GM12878 (cell line): ENCODE measurements around the gene RYR2. TPM values are rescaled to one million over a fixed set of nuclear protein-coding genes. Genes with fewer than 3 reads are reported as not detected.

Source experiments
- ATAC-seq: fragments of 200-7000 bp; cut with Tn5 transposase; 3 replicates; pipeline ENCODE4 v1.9.1; 2020; ENCODE audit warnings: mild to moderate bottlenecking, moderate library complexity
- BruUV-seq: library from RNA; stranded (reverse); fragments of 400-500 nt; replicated peaks from 2 replicates; lab custom pipeline; 2021; lab: Mats Ljungman, UMichigan
- CTCF ChIA-PET: fragments of 300-600 bp; sonication (Branson Sonifier 250); formaldehyde crosslinking; extraction: SDS; loops from one replicate; lab custom pipeline; 2021; ENCODE audit warnings: inconsistent platforms; lab: Yijun Ruan, JAX
- POLR2A ChIA-PET: fragments of 350-600 bp; formaldehyde crosslinking; extraction: SDS; loops from one replicate; lab custom pipeline; 2021; ENCODE audit warnings: inconsistent platforms; lab: Charles Lee
- RAD21 ChIA-PET: fragments of 300-600 bp; sonication (Branson Sonifier 250); formaldehyde crosslinking; loops from one replicate; lab custom pipeline; 2023; ENCODE audit warnings: antibody characterized with exemption; ENCODE audit not compliant: unreplicated experiment; lab: Charles Lee
- SMC1A ChIA-PET: fragments of 300-600 bp; sonication (Branson Sonifier 250); formaldehyde crosslinking; loops from one replicate; lab custom pipeline; 2023; ENCODE audit not compliant: unreplicated experiment, uncharacterized antibody; lab: Charles Lee
- DNase-seq: peaks from one replicate; pipeline ENCODE4 v3.0.0-alpha.2; 2011; ENCODE audit warnings: low read depth, low spot score
- FAIRE-seq: peaks from 3 replicates; lab custom pipeline; 2011; peaks lifted over from hg19 to GRCh38; lab: Jason Lieb, UNC
- H2AFZ ChIP-seq: 2 replicates; pipeline ENCODE4 v1.6.0; 2011; ENCODE audit warnings: low read depth, low read length, control low read depth; ENCODE audit not compliant: control insufficient read depth
- H3K27ac ChIP-seq: 2 replicates; pipeline ENCODE4 v1.5.1; 2011; ENCODE audit warnings: control low read depth; ENCODE audit not compliant: control insufficient read depth, insufficient read depth
- H3K27me3 ChIP-seq, 2 experiments: replicated peaks in 1 of 2; 2 replicates each; pipeline versions ENCODE4 v1.6.0 to v1.6.1; 2011; ENCODE audit warnings: low read length in 1 of 2; ENCODE audit not compliant: control insufficient read depth in 2 of 2, insufficient read depth in 2 of 2
- H3K36me3 ChIP-seq, 2 experiments: 2 replicates each; pipeline ENCODE4 v1.5.1; 2011; ENCODE audit warnings: low read length in 1 of 2; ENCODE audit not compliant: control insufficient read depth in 2 of 2, insufficient read depth in 2 of 2
- H3K4me1 ChIP-seq: 2 replicates; pipeline ENCODE4 v1.6.1; 2011; ENCODE audit warnings: mild to moderate bottlenecking, low read length, moderate library complexity, mixed read lengths; ENCODE audit not compliant: control insufficient read depth, insufficient read depth
- H3K4me2 ChIP-seq: 2 replicates; pipeline ENCODE4 v1.6.0; 2011; ENCODE audit warnings: control low read depth; ENCODE audit not compliant: control insufficient read depth, insufficient read depth
- H3K4me3 ChIP-seq: fragments of 200-600 bp; sonication (generic); 2 replicates; pipeline ENCODE4 v1.5.1; 2016
- H3K79me2 ChIP-seq: 2 replicates; pipeline ENCODE4 v1.6.0; 2011; ENCODE audit warnings: low read length; ENCODE audit not compliant: control insufficient read depth, insufficient read depth
- H3K9ac ChIP-seq: 2 replicates; pipeline ENCODE4 v1.8.0; 2011; ENCODE audit warnings: low read length, control low read depth, mixed read lengths; ENCODE audit not compliant: control insufficient read depth, insufficient read depth
- H3K9me3 ChIP-seq: replicated peaks from 3 replicates; pipeline ENCODE4 v1.5.1; 2011; ENCODE audit warnings: mild to moderate bottlenecking, low read length; ENCODE audit not compliant: control insufficient read depth, insufficient read depth
- H4K20me1 ChIP-seq: 2 replicates; pipeline ENCODE4 v1.6.0; 2011; ENCODE audit not compliant: control insufficient read depth, insufficient read depth
- BCL11A ChIP-seq: IDR thresholded peaks from 2 replicates; pipeline ENCODE4 v1.6.1; 2011; ENCODE audit warnings: low read depth, low read length
- CREB1 ChIP-seq: IDR thresholded peaks from 2 replicates; pipeline ENCODE4 v1.6.1; 2012; ENCODE audit warnings: low read depth, mild to moderate bottlenecking, inconsistent platforms
- EED ChIP-seq: sonication (generic); IDR thresholded peaks from 2 replicates; pipeline ENCODE4 v1.6.1; 2016; ENCODE audit warnings: antibody characterized with exemption, low read depth
- FOS ChIP-seq: IDR thresholded peaks from 3 replicates; pipeline ENCODE4 v1.6.1; 2011; ENCODE audit warnings: borderline replicate concordance; ENCODE audit not compliant: insufficient read length; ENCODE audit errors: extremely low read depth
- IKZF1 ChIP-seq: fragments of 450-650 bp; conservative IDR thresholded peaks from 2 replicates; pipeline ENCODE4 v1.6.1; 2017; ENCODE audit warnings: antibody characterized with exemption, mild to moderate bottlenecking
- PAX5 ChIP-seq: IDR thresholded peaks from 2 replicates; pipeline ENCODE4 v1.6.1; 2011; ENCODE audit warnings: low read depth, low read length, borderline replicate concordance
- SMC3 ChIP-seq: IDR thresholded peaks from 2 replicates; pipeline ENCODE4 v1.6.1; 2011; ENCODE audit warnings: low read length, improper control_type of control experiment, borderline replicate concordance
- SP1 ChIP-seq: IDR thresholded peaks from one replicate; pipeline ENCODE4 v1.6.1; 2011; ENCODE audit warnings: low read depth, low read length
- TCF3 ChIP-seq: IDR thresholded peaks from 2 replicates; pipeline ENCODE4 v1.6.1; 2012; ENCODE audit warnings: low read depth, mild to moderate bottlenecking, low read length, borderline replicate concordance; ENCODE audit not compliant: insufficient read depth
- WRNIP1 ChIP-seq: IDR thresholded peaks from 2 replicates; pipeline ENCODE4 v1.6.1; 2011; ENCODE audit warnings: low read depth, low read length, improper control_type of control experiment, borderline replicate concordance
- ZNF207 ChIP-seq: fragments of 450-650 bp; IDR thresholded peaks from 2 replicates; pipeline ENCODE4 v1.6.1; 2014; ENCODE audit warnings: antibody characterized with exemption, mild to moderate bottlenecking, borderline replicate concordance
- WGBS: methylation state at CpG from one replicate; pipeline ENCODE4 v1.1.6; 2016; ENCODE audit warnings: low lambda C conversion rate; ENCODE audit not compliant: insufficient replicate concordance, insufficient coverage; ENCODE audit errors: missing lambda C conversion rate; 5-methylcytosine and 5-hydroxymethylcytosine counted together
- in situ Hi-C: fragments of 300-500 bp; cut with MboI; formaldehyde crosslinking; loops from 9 replicates; pipeline ENCODE4 v1.14.3; 2018; ENCODE audit warnings: mixed read lengths
- intact Hi-C: fragments of 100-400 bp; cut with micrococcal nuclease; formaldehyde crosslinking; loops from one replicate; pipeline ENCODE4 v1.14.2; 2022; ENCODE audit not compliant: unreplicated experiment
- polyA plus RNA-seq, 11 experiments: library from polyadenylated mRNA; depleted of rRNA in 4 of 11; unstranded in 6 of 11; stranded (reverse) in 5 of 11; fragments of >200 nt; fragmentation: Nextera tagmentation in 4 of 11; fragmentation: Illumina TruSeq in 1 of 11; extraction: Ambion mirVana in 4 of 11; extraction: Trizol in 1 of 11; gene quantifications; 1 replicate in 1 of 11; 2 replicates in 10 of 11; pipeline versions ENCODE4 v1.2.1 to v1.2.3, GENCODE V29; 2011 to 2016; ENCODE audit warnings: inconsistent platforms in 2 of 11, missing spikeins in 2 of 11, low read depth in 1 of 11
- total RNA-seq, 4 experiments: library from RNA; depleted of rRNA in 3 of 4; stranded (reverse); fragments of >200 nt in 3 of 4; fragmentation: Illumina TruSeq in 1 of 4; extraction: Trizol in 1 of 4; gene quantifications; 2 replicates each; pipeline versions ENCODE4 v1.2.1 to v1.2.3, GENCODE V29; 2013 to 2021
- TF ChIP-seq, protein P1 (sequence below): fragments of 450-650 bp; conservative IDR thresholded peaks from 2 replicates; pipeline ENCODE4 v1.6.1; 2017; ENCODE audit warnings: mild to moderate bottlenecking, moderate library complexity

Gene RYR2
- total and polyA plus RNA-seq, 10 of the 15 experiments (the other 5 are each of a cell fraction or from before 2014, with no cell fraction given) = 0.01 to 0.04 TPM; not detected in 8

GRCh38 chr1:237279629-237280028 lies 237.6 kb downstream of the RYR2 start:
- in situ Hi-C loops (no loop called here), intact Hi-C loops (no loop called here)
- ChIA-PET POLR2A (no interaction called here), RAD21 (no interaction called here), SMC1A (no interaction called here), CTCF (interaction anchor here (0.6 kb wide), 1 partner anchor 34 kb away, joined by 3 read pairs; no protein-coding TSS in a partner anchor)
- no peak for DNase-seq
- Histone ChIP-seq H2AFZ (no peak overlapping the region), H4K20me1 (no peaks in the 10 kb centered on the region), H3K4me3 (no peak overlapping the region), H3K27ac (no peak overlapping the region), H3K4me2 (no peak overlapping the region), H3K27me3 (no peaks in the 10 kb centered on the region), H3K79me2 (no peaks in the 10 kb centered on the region), H3K9me3 (no peaks in the 10 kb centered on the region), H3K36me3 (no peaks in the 10 kb centered on the region), H3K4me1 (no peaks in the 10 kb centered on the region), H3K9ac (no peak overlapping the region)
- TF ChIP-seq SMC3 (no peak), PAX5 (no peak), IKZF1 (no peak), SP1 (no peak), EED (no peak), WRNIP1 (no peak), TCF3 (no peak), FOS (no peak), CREB1 (no peak), ZNF207 (no peak), BCL11A (no peak)
- TF ChIP-seq, protein P1, sequence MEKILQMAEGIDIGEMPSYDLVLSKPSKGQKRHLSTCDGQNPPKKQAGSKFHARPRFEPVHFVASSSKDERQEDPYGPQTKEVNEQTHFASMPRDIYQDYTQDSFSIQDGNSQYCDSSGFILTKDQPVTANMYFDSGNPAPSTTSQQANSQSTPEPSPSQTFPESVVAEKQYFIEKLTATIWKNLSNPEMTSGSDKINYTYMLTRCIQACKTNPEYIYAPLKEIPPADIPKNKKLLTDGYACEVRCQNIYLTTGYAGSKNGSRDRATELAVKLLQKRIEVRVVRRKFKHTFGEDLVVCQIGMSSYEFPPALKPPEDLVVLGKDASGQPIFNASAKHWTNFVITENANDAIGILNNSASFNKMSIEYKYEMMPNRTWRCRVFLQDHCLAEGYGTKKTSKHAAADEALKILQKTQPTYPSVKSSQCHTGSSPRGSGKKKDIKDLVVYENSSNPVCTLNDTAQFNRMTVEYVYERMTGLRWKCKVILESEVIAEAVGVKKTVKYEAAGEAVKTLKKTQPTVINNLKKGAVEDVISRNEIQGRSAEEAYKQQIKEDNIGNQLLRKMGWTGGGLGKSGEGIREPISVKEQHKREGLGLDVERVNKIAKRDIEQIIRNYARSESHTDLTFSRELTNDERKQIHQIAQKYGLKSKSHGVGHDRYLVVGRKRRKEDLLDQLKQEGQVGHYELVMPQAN = no peak
- no peak for ATAC-seq
- WGBS = 0% methylated on average over 1 of the region's 1 CpG
- no TSS peak for BruUV-seq
- FAIRE-seq = no peak
